PC-9 (cell line): ENCODE results near the gene IL34.

Experiments
- CTCF ChIP-seq: fragments of 200-600 bp; sonication (generic); conservative IDR thresholded peaks from 2 replicates; pipeline ENCODE4 v1.6.1; 2017; ENCODE audit warnings: mixed run types, antibody characterized with exemption, mild to moderate bottlenecking, moderate library complexity
- EZH2 ChIP-seq: fragments of 200-600 bp; sonication (generic); IDR thresholded peaks from 2 replicates; pipeline ENCODE4 v1.8.0; 2017; ENCODE audit warnings: antibody characterized with exemption, low read depth

- TF ChIP-seq CTCF (no peak), EZH2 (no peak)
Observed at GRCh38 chr16:70685938-70686375, 39.6 kb downstream of the IL34 start, which contains the start of gene MTSS2.
